ENCODE data around the gene XBP1. TPM values are rescaled to one million over a fixed set of nuclear protein-coding genes. Genes with fewer than 3 reads are reported as not detected.

XBP1 gene
- total and polyA plus RNA-seq, 2 of the 13 experiments (the other 11 are each of a cell fraction or from before 2014, with no cell fraction given), result 416 to 427 TPM

DNA sequence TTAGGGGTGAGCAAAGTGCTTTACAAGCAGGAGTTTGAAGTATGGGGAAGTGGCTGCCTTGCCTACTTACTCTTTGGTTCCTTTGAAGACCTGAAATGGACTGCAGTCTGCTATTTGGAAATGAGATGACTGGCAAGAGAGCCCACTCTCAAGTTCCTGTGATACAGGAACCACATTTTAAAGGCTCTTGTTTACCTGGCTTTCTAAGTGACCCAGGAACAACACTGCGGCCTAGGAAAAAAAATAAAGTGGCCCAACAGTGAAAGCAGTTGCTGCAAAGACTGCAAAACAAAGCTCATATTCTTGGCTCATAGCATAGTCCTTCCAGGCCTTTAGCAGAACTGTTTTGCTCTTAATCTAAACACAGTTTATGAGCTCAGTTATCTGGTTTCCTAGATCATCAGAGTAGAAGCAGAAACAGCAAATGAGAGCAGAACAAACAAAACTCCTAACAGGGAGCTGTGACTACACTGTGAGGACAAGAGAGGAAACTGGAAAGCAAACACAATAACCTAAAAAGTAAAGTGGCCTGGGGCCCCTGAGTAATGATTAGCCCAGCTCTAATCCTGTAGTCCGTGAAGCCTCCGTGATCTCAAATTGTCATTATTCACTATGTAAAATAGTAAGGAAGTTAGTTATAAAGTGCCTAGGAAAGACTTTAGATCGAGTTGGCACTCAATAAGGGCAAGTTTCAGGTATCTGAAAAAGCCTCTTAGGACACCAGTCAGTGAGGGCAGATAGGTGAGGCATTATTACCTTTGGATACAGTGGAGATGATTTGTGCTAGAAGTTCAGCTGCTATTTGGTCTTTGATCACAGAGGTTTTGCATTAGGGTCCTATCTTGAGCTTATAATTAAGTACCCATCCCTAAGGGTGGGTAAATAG is 16.3 kb downstream of the XBP1 start (continued):
- TF ChIP-seq, protein P1, sequence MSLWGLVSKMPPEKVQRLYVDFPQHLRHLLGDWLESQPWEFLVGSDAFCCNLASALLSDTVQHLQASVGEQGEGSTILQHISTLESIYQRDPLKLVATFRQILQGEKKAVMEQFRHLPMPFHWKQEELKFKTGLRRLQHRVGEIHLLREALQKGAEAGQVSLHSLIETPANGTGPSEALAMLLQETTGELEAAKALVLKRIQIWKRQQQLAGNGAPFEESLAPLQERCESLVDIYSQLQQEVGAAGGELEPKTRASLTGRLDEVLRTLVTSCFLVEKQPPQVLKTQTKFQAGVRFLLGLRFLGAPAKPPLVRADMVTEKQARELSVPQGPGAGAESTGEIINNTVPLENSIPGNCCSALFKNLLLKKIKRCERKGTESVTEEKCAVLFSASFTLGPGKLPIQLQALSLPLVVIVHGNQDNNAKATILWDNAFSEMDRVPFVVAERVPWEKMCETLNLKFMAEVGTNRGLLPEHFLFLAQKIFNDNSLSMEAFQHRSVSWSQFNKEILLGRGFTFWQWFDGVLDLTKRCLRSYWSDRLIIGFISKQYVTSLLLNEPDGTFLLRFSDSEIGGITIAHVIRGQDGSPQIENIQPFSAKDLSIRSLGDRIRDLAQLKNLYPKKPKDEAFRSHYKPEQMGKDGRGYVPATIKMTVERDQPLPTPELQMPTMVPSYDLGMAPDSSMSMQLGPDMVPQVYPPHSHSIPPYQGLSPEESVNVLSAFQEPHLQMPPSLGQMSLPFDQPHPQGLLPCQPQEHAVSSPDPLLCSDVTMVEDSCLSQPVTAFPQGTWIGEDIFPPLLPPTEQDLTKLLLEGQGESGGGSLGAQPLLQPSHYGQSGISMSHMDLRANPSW (CRISPR knock-in tag; IDR thresholded peaks at IDR 0.05; ENCODE audit: borderline replicate concordance), result no peak
- TF ChIP-seq TARDBP (CRISPR knock-in tag; IDR thresholded peaks at IDR 0.05) (0 out of 2 replicates have a peak, but pooled peaks have one; percentile 33), CBFB (CRISPR knock-in tag; IDR thresholded peaks at IDR 0.05) (no peak), SAP130 (CRISPR knock-in tag; IDR thresholded peaks at IDR 0.05; ENCODE audit: low read depth) (peak; percentile 75), ZKSCAN8 (CRISPR knock-in tag; IDR thresholded peaks at IDR 0.05; ENCODE audit: borderline replicate concordance) (peak; percentile 61; the same call in 1 of the 2 replicates), ZNF678 (CRISPR knock-in tag; IDR thresholded peaks at IDR 0.05) (no peak), GABPA (IDR thresholded peaks at IDR 0.05; ENCODE audit: low read depth, low read length) (no peak), GABPA (CRISPR knock-in tag; IDR thresholded peaks at IDR 0.05; ENCODE audit: low read depth) (peak; percentile 33), ZFX (CRISPR knock-in tag; IDR thresholded peaks at IDR 0.05; ENCODE audit: low read depth) (peak; percentile 82), ZNF878 (CRISPR knock-in tag; IDR thresholded peaks at IDR 0.05) (no peak), HIVEP1 (CRISPR knock-in tag; IDR thresholded peaks at IDR 0.05) (no peak), DNMT1 (CRISPR knock-in tag; IDR thresholded peaks at IDR 0.05) (no peak), ISX (CRISPR knock-in tag; conservative IDR thresholded peaks at IDR 0.05) (no peak), POLR2AphosphoS5 (IDR thresholded peaks at IDR 0.05; ENCODE audit: low read depth, low read length) (no peak; the same call in 1 of the 2 replicates), KAT8 (CRISPR knock-in tag; IDR thresholded peaks at IDR 0.05) (peak; percentile 73)
- TF ChIP-seq, protein P2, sequence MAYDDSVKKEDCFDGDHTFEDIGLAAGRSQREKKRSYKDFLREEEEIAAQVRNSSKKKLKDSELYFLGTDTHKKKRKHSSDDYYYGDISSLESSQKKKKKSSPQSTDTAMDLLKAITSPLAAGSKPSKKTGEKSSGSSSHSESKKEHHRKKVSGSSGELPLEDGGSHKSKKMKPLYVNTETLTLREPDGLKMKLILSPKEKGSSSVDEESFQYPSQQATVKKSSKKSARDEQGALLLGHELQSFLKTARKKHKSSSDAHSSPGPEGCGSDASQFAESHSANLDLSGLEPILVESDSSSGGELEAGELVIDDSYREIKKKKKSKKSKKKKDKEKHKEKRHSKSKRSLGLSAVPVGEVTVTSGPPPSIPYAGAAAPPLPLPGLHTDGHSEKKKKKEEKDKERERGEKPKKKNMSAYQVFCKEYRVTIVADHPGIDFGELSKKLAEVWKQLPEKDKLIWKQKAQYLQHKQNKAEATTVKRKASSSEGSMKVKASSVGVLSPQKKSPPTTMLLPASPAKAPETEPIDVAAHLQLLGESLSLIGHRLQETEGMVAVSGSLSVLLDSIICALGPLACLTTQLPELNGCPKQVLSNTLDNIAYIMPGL (CRISPR knock-in tag; IDR thresholded peaks at IDR 0.05; ENCODE audit: borderline replicate concordance in 1 of 2, low read depth in 1 of 2), result no peak; a peak in 1 of 4 replicates
- TF ChIP-seq, protein P3, sequence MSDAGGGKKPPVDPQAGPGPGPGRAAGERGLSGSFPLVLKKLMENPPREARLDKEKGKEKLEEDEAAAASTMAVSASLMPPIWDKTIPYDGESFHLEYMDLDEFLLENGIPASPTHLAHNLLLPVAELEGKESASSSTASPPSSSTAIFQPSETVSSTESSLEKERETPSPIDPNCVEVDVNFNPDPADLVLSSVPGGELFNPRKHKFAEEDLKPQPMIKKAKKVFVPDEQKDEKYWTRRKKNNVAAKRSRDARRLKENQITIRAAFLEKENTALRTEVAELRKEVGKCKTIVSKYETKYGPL (CRISPR knock-in tag; IDR thresholded peaks at IDR 0.05), result 0 out of 2 replicates have a peak, but pooled peaks have one; percentile 20
- TF ChIP-seq, protein P4, sequence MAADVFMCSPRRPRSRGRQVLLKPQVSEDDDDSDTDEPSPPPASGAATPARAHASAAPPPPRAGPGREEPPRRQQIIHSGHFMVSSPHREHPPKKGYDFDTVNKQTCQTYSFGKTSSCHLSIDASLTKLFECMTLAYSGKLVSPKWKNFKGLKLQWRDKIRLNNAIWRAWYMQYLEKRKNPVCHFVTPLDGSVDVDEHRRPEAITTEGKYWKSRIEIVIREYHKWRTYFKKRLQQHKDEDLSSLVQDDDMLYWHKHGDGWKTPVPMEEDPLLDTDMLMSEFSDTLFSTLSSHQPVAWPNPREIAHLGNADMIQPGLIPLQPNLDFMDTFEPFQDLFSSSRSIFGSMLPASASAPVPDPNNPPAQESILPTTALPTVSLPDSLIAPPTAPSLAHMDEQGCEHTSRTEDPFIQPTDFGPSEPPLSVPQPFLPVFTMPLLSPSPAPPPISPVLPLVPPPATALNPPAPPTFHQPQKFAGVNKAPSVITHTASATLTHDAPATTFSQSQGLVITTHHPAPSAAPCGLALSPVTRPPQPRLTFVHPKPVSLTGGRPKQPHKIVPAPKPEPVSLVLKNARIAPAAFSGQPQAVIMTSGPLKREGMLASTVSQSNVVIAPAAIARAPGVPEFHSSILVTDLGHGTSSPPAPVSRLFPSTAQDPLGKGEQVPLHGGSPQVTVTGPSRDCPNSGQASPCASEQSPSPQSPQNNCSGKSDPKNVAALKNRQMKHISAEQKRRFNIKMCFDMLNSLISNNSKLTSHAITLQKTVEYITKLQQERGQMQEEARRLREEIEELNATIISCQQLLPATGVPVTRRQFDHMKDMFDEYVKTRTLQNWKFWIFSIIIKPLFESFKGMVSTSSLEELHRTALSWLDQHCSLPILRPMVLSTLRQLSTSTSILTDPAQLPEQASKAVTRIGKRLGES (CRISPR knock-in tag; IDR thresholded peaks at IDR 0.05; ENCODE audit: borderline replicate concordance), result no peak; the same call in 1 of the 2 replicates

All from HepG2 (cell line).